SH-SY5Y (cell line): ENCODE results near the gene VPS13D.

Experiments used
- GATA2 ChIP-seq: IDR thresholded peaks from 2 replicates; pipeline ENCODE4 v1.6.1; 2011; ENCODE audit warnings: mild to moderate bottlenecking, low read depth, low read length
- GATA3 ChIP-seq: IDR thresholded peaks from 2 replicates; pipeline ENCODE4 v1.6.1; 2011; ENCODE audit warnings: low read depth, mild to moderate bottlenecking, low read length, moderate library complexity

DNA sequence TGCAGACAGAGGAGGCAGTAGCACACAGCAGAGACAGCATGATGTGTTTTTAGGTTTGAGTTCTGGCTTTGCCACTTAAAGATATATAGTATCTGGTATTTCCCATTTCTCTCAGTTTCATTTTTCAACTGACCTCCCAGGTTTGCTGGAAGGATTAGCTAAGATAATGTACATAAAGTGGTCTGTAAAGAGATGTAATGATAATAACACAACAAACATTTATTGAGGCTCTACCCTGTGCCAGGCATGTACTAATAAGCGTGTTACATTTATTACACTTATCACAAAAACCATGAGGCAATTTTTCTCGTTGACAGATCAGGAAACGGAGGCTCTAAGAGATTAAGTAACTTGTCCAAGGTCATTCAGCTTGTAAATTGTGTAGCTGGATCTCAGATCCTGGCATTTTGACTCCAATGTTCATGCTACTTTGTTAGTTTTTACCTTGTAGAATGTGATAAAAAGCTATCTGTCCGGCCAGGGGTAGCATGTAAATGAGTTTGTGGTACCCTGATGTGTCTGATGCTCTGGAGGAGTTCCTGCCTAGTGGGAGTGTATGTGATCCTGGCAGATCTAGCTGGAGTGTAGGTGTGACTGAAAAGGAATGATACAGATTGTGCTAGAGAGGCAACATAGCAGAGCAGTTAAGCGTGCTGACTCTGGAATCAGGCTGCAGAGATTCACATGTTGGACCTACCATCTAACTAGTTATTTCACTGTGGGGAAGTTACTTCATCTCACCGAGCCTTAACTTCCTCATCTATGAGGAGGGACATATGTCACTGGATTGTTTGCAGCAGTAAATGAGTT lies 146.6 kb downstream of the VPS13D start:
- TF ChIP-seq GATA2 (no peak), GATA3 (no peak)
